DND-41 (cell line): ENCODE data around the gene PSMD6.

Source experiments
- ATAC-seq: fragments of 200-7000 bp; cut with Tn5 transposase; 3 replicates; pipeline ENCODE4 v1.9.1; 2021; ENCODE audit warnings: low read depth; ENCODE audit not compliant: insufficient read depth
- DNase-seq: peaks from one replicate; pipeline ENCODE4 v3.0.0-alpha.2; 2020
- H2AFZ ChIP-seq: 2 replicates; pipeline ENCODE4 v1.6.0; 2012; ENCODE audit warnings: low read depth, low read length
- H3K27ac ChIP-seq: 2 replicates; pipeline ENCODE4 v1.5.1; 2012; ENCODE audit warnings: low read length, inconsistent platforms
- H3K27me3 ChIP-seq: fragments of 200-600 bp; sonication (generic); 2 replicates; pipeline ENCODE4 v1.6.0; 2012; ENCODE audit warnings: low read length, mild to moderate bottlenecking, inconsistent platforms; ENCODE audit not compliant: insufficient read depth, poor library complexity
- H3K36me3 ChIP-seq: 2 replicates; pipeline ENCODE4 v1.5.1; 2012; ENCODE audit warnings: low read length, inconsistent platforms; ENCODE audit not compliant: insufficient read depth
- H3K4me1 ChIP-seq: 2 replicates; pipeline ENCODE4 v1.5.1; 2012; ENCODE audit warnings: mild to moderate bottlenecking, low read length; ENCODE audit not compliant: insufficient read depth
- H3K4me2 ChIP-seq: 2 replicates; pipeline ENCODE4 v1.6.0; 2012; ENCODE audit warnings: mild to moderate bottlenecking, moderate library complexity, low read length, inconsistent platforms; ENCODE audit not compliant: insufficient read depth
- H3K4me3 ChIP-seq, 2 experiments: fragments of 200-600 bp in 1 of 2; shearing (Covaris generic) in 1 of 2; 2 replicates each; pipeline ENCODE4 v1.5.1; 2012 to 2016; ENCODE audit warnings: inconsistent platforms in 2 of 2, low read length in 2 of 2, mild to moderate bottlenecking in 2 of 2, low read depth in 1 of 2, moderate library complexity in 1 of 2
- H3K79me2 ChIP-seq: 2 replicates; pipeline ENCODE4 v1.6.0; 2012; ENCODE audit warnings: low read length, inconsistent platforms; ENCODE audit not compliant: insufficient read depth
- H3K9ac ChIP-seq: 2 replicates; pipeline ENCODE4 v1.6.0; 2012; ENCODE audit warnings: low read depth, mild to moderate bottlenecking, inconsistent platforms, low read length, moderate library complexity
- H3K9me3 ChIP-seq: 2 replicates; pipeline ENCODE4 v1.5.1; 2012; ENCODE audit warnings: low read length, moderate library complexity, mild to moderate bottlenecking, inconsistent platforms; ENCODE audit not compliant: insufficient read depth, severe bottlenecking
- H4K20me1 ChIP-seq: 2 replicates; pipeline ENCODE4 v1.6.0; 2012; ENCODE audit warnings: low read length; ENCODE audit not compliant: insufficient read depth
- EZH2 ChIP-seq: IDR thresholded peaks from 3 replicates; pipeline ENCODE4 v1.6.1; 2012; ENCODE audit warnings: borderline replicate concordance, low read depth, mild to moderate bottlenecking, moderate library complexity, low read length, inconsistent platforms; ENCODE audit not compliant: severe bottlenecking
- TF ChIP-seq, protein P1 (sequence below): IDR thresholded peaks from 2 replicates; pipeline ENCODE4 v1.5.1; 2012; ENCODE audit warnings: borderline replicate concordance, low read length, moderate library complexity, mild to moderate bottlenecking; ENCODE audit not compliant: poor library complexity, severe bottlenecking; ENCODE audit errors: extremely low read depth

Gene PSMD6

DNA sequence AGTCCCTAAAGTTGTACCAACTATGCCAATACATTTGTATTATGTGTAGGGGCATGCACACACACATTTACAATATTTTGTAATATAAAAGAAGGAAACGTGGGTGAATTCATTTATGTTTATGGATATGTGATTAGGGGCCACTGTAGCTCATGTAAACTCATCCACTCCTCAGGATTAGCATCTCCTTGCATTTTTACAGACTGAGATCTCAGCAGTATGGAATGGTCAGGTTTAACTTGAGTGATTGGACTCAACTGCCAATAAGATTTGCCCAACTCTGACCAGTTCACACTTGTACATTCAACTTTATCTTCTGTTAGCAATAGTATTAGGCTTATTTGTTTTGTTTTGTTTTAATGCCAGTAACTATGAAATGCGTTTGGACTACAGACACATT, 36.5 kb downstream of the PSMD6 start:
- Histone ChIP-seq H3K9ac (no peak overlapping the region), H3K36me3 (peaks cover 93% of the 10 kb centered on the region), H2AFZ (no peak overlapping the region), H4K20me1 (peaks cover 22% of the 10 kb centered on the region), H3K4me2 (no peak overlapping the region), H3K27me3 (no peaks in the 10 kb centered on the region), H3K79me2 (peaks cover 9% of the 10 kb centered on the region), H3K4me1 (no peaks in the 10 kb centered on the region), H3K4me3 (no peak overlapping the region), H3K9me3 (no peaks in the 10 kb centered on the region), H3K27ac (no peak overlapping the region)
- ATAC-seq (no peak), DNase-seq (no peak)
- TF ChIP-seq, protein P1, sequence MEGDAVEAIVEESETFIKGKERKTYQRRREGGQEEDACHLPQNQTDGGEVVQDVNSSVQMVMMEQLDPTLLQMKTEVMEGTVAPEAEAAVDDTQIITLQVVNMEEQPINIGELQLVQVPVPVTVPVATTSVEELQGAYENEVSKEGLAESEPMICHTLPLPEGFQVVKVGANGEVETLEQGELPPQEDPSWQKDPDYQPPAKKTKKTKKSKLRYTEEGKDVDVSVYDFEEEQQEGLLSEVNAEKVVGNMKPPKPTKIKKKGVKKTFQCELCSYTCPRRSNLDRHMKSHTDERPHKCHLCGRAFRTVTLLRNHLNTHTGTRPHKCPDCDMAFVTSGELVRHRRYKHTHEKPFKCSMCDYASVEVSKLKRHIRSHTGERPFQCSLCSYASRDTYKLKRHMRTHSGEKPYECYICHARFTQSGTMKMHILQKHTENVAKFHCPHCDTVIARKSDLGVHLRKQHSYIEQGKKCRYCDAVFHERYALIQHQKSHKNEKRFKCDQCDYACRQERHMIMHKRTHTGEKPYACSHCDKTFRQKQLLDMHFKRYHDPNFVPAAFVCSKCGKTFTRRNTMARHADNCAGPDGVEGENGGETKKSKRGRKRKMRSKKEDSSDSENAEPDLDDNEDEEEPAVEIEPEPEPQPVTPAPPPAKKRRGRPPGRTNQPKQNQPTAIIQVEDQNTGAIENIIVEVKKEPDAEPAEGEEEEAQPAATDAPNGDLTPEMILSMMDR, result no peak
- no peak for TF ChIP-seq EZH2

DNA sequence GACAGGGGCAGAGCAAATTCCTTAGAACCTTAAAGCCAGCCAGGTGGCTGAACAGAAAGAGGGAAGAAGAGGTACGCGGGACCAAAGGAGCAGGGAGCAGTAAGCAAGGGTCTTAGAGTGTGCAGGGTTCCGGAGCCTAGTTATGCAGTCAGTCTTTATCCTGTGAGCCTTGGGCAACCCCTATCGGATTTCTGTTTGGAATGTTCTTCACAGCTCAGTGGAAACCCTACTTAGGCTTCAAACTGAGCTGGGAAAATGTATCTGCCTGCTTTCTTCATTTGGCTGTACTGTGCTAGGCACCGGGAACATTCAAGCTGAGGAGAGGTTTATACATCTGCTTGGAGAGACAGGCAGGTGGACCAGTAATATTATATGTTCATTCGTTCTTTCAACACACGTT, 37.1 kb downstream of the PSMD6 start:
- Histone ChIP-seq H3K9me3 (no peaks in the 10 kb centered on the region), H3K27ac (no peak overlapping the region), H3K27me3 (no peaks in the 10 kb centered on the region), H3K4me1 (no peaks in the 10 kb centered on the region), H3K79me2 (peaks cover 10% of the 10 kb centered on the region), H2AFZ (no peak overlapping the region), H4K20me1 (peaks cover 22% of the 10 kb centered on the region), H3K9ac (no peak overlapping the region), H3K36me3 (peaks cover 93% of the 10 kb centered on the region), H3K4me3 (no peak overlapping the region), H3K4me2 (no peak overlapping the region)
- no peak for DNase-seq
- ATAC-seq, result no peak
- TF ChIP-seq EZH2, result no peak
- TF ChIP-seq, protein P1, result no peak

DNA sequence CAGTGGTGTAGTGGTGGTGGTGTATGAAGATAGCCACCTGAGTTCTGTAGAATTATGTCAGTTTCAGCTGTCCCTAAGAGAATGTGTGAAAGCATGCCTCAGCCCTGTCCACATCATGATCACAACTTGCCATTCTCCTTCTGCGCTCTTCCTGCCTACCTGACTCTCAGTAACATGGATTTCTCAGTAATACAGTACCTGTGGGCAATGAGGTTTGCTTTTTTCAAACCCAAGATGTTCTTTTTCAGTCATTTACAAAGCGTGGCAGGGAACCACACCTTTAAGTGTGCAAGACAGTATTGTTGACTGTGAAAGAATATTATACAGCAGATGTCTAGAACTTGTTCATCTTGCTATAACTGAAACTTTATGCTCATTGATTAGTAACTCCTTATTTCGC, 38.9 kb downstream of the PSMD6 start:
- no peaks in the 10 kb centered on the region for H3K27me3 ChIP-seq
- H3K27ac ChIP-seq, result no peak overlapping the region
- peaks cover 93% of the 10 kb centered on the region for H3K36me3 ChIP-seq
- no peak for ATAC-seq
- no peak overlapping the region for H3K4me2 ChIP-seq
- H3K9ac ChIP-seq, result no peak overlapping the region
- TF ChIP-seq, protein P1, result no peak
- TF ChIP-seq EZH2, result no peak
- no peak overlapping the region for H3K4me3 ChIP-seq
- DNase-seq, result no peak
- peaks cover 22% of the 10 kb centered on the region for H3K79me2 ChIP-seq
- no peak overlapping the region for H2AFZ ChIP-seq
- H4K20me1 ChIP-seq, result peaks cover 23% of the 10 kb centered on the region
- no peaks in the 10 kb centered on the region for H3K4me1 ChIP-seq
- H3K9me3 ChIP-seq, result no peaks in the 10 kb centered on the region

DNA sequence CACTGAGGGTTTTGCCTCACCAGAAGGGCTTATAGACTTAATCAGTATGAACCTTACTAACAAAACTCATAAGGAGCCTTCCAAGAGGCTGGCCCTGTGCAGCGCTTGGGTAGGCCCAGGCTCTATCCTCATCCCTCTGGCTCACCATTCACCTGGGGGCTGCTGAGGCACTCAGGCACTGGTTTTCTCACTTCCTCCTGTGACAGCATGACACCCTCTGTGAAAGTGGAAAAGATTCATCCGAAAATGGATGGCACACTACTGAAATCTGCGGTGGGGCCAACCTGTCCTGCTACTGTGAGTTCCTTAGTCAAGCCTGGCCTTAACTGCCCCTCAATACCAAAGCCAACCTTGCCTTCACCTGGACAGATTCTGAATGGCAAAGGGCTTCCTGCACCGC, 41.3 kb downstream of the PSMD6 start:
- H3K9me3 ChIP-seq, result no peaks in the 10 kb centered on the region
- ATAC-seq, result no peak
- H3K4me3 ChIP-seq, result no peak overlapping the region
- H3K36me3 ChIP-seq, result peaks cover 80% of the 10 kb centered on the region
- no peak overlapping the region for H3K9ac ChIP-seq
- no peak overlapping the region for H3K4me2 ChIP-seq
- peaks cover 45% of the 10 kb centered on the region for H3K79me2 ChIP-seq
- no peak overlapping the region for H2AFZ ChIP-seq
- peaks cover 36% of the 10 kb centered on the region for H4K20me1 ChIP-seq
- H3K27ac ChIP-seq, result no peak overlapping the region
- TF ChIP-seq, protein P1, result no peak
- TF ChIP-seq EZH2, result no peak
- H3K27me3 ChIP-seq, result no peaks in the 10 kb centered on the region
- no peaks in the 10 kb centered on the region for H3K4me1 ChIP-seq
- DNase-seq, result no peak
